Mucosa of descending colon (tissue), 3 donors: ENCODE data around the gene ELMO1. TPM values are rescaled to one million over a fixed set of nuclear protein-coding genes. Genes with fewer than 3 reads are reported as not detected.

Experiments
- ATAC-seq: fragments of 200-7000 bp; cut with Tn5 transposase; one replicate; pipeline ENCODE4 v1.9.1; 2020; ENCODE audit warnings: mild to moderate bottlenecking, moderate library complexity
- DNase-seq, 3 donors: peaks; one replicate each; pipeline ENCODE4 v3.0.0-alpha.2; 2020
- H3K36me3 ChIP-seq: fragments of 200-600 bp; one replicate; pipeline ENCODE4 v1.8.0; 2021; ENCODE audit warnings: low read depth, mild to moderate bottlenecking
- H3K4me1 ChIP-seq: fragments of 200-600 bp; one replicate; pipeline ENCODE4 v1.8.0; 2021; ENCODE audit warnings: low read depth, mild to moderate bottlenecking
- H3K4me3 ChIP-seq: fragments of 200-600 bp; one replicate; pipeline ENCODE4 v1.8.0; 2021; ENCODE audit warnings: mild to moderate bottlenecking
- H3K9me3 ChIP-seq: fragments of 200-600 bp; one replicate; pipeline ENCODE4 v1.8.0; 2021; ENCODE audit warnings: mild to moderate bottlenecking
- CTCF ChIP-seq: fragments of 200-600 bp; IDR thresholded peaks from one replicate; pipeline ENCODE4 v1.8.0; 2022; ENCODE audit warnings: antibody characterized with exemption, mild to moderate bottlenecking
- intact Hi-C, 2 donors: fragments of 100-400 bp; cut with DNase I in 1 of 2; cut with micrococcal nuclease in 1 of 2; formaldehyde crosslinking; loops; one replicate each; pipeline versions ENCODE4 v1.11.0 to v1.11.1; 2022; cut with DNase I, micrococcal nuclease
- total RNA-seq, 3 donors: library from RNA; stranded (reverse); fragmentation: NEBNext Ultra II Directional in 2 of 3; extraction: Animal tissue kit (Norgen Biotek cat#: 25700) in 2 of 3; gene quantifications; one replicate each; pipeline versions ENCODE4 v1.2.1 to v1.2.4, GENCODE V29; 2021 to 2023
- donor health status: DM: no; HTN: no; CAD: no; lungs with moderate emphysema.
- donor health status: DM: no; HTN: no; CAD: no.
- donor health status: DM: no; HTN: yes; CAD: no.

ELMO1 gene
- total RNA-seq, 3 donors from 2014 or later: 9.7 to 27.2 (median 18.2) TPM

DNA sequence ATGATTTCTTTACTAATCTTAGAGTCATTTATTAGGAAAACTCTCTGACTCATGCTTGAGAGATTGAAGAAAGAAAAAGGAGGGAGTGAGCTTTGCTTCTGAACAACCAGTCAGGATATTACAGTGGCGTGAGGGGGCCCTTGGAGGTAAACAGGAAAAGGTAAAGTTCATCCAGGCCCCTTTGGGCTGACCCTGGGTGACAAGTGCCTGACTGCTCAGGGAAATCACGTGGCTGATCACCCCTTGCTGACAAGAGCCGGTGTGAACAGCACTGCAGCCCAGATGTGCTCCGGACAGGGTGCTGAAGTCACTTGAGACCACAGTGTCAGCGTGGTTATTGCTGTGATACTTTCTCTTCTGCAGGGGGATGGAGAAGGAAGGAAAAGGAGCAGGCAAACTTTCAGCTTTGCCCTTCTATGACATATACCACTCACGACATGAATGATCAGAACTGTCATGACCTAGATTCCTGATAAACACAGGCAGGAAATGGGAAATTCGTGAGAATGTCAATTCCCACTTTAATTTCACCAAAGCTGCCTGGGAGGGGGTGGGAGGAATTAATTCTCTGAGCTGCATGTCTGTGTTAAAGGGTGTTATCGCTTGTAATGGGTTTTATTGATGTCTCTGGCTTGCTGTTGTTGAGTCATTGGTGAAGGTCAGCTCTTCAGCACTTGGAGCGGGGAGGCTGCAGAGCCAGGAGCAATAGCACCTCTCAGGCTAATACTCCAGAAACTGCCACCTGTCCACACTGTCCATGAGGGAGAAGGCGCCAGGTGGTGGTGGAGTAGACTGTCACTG lies 584.6 kb downstream of the ELMO1 start:
- ATAC-seq: peak; percentile 36
- intact Hi-C loops: no loop called here
- Histone ChIP-seq H3K4me3 (no peak overlapping the region), H3K36me3 (no peaks in the 10 kb centered on the region), H3K4me1 (no peaks in the 10 kb centered on the region), H3K9me3 (no peaks in the 10 kb centered on the region)
- no peak for TF ChIP-seq CTCF
- DNase-seq: peak in 1 of 3 donors; percentile 2

- ATAC-seq (no peak), DNase-seq (no peak)
- intact Hi-C loops: no loop called here
- no peaks in the 10 kb centered on the region for H3K4me1 ChIP-seq
- no peak overlapping the region for H3K4me3 ChIP-seq
- no peaks in the 10 kb centered on the region for H3K36me3 ChIP-seq
- no peaks in the 10 kb centered on the region for H3K9me3 ChIP-seq
- no peak for TF ChIP-seq CTCF
Observed at GRCh38 chr7:36862771-36863261, 585.8 kb downstream of the ELMO1 start.

GRCh38 chr7:36861656-36862055 lies 587.0 kb downstream of the ELMO1 start:
- Histone ChIP-seq H3K4me1 (no peaks in the 10 kb centered on the region), H3K4me3 (no peak overlapping the region), H3K36me3 (no peaks in the 10 kb centered on the region), H3K9me3 (no peaks in the 10 kb centered on the region)
- TF ChIP-seq CTCF: no peak
- intact Hi-C loops: no loop called here
- no peak for DNase-seq
- no peak for ATAC-seq

DNA sequence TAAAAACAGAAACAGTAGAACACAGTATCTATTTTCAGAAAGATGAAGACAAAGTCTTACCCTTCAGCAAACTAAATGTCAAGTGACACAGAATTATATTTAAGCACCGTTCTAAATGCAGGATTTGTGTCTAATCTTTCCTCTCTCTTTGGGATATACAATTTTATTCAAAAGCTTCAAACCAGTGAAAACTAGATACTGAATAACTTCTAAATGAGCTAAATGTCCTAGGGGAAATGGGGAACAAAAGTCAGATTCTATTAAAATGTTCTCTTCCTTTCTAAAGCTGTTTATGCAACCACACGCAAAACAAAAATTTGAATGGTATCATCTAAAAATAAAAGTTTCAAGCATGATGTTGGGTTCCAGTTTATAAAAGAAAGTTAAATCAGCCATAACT lies 588.0 kb downstream of the ELMO1 start:
- TF ChIP-seq CTCF: no peak
- Histone ChIP-seq H3K36me3 (no peaks in the 10 kb centered on the region), H3K9me3 (no peaks in the 10 kb centered on the region), H3K4me1 (no peaks in the 10 kb centered on the region), H3K4me3 (no peak overlapping the region)
- intact Hi-C loops: no loop called here
- DNase-seq: no peak
- no peak for ATAC-seq

DNA sequence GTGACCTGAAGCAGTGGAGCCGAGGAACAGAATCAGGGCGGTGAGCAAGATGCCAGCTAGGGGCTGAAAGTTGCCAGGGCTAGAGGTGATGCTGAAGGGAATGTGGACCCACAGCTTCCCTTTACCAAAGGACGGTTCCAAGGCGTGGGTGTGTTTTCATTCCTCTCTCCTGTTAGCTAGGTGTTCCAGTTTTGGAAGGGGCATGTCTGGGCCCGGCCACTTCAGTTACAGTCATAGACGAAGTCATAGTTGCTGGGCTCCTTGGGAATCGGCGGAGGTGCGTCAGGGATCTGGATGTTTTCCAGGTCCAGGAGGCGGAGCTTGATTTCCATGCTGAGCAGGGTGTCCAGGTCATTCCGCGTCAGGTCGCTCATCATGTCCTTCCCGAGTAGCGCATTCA lies 593.3 kb downstream of the ELMO1 start:
- ATAC-seq (no peak), DNase-seq (no peak)
- Histone ChIP-seq H3K4me1 (no peaks in the 10 kb centered on the region), H3K36me3 (no peaks in the 10 kb centered on the region), H3K4me3 (no peak overlapping the region), H3K9me3 (no peaks in the 10 kb centered on the region)
- TF ChIP-seq CTCF: no peak
- intact Hi-C loops: no loop called here
